ENCODE measurements around the gene FYB2. TPM values are rescaled to one million over a fixed set of nuclear protein-coding genes. Genes with fewer than 3 reads are reported as not detected.

FYB2 gene
- total and polyA plus RNA-seq, 10 of the 15 experiments (the other 5 are each of a cell fraction or from before 2014, with no cell fraction given), result 0.04 to 0.16 (median 0.05) TPM; not detected in 4

GRCh38 chr1:56833088-56833487 is 13.9 kb upstream of the FYB2 start (continued):
- TF ChIP-seq USF1 (IDR thresholded peaks at IDR 0.05; ENCODE audit: borderline replicate concordance, extremely low read length, insufficient read depth, low read depth, low read length), result no peak
- TF ChIP-seq CREM (IDR thresholded peaks at IDR 0.05; ENCODE audit: low read depth), result no peak
- TF ChIP-seq ZNF217 (IDR thresholded peaks at IDR 0.05), result no peak
- no peak for TF ChIP-seq CREB1 (IDR thresholded peaks at IDR 0.05; ENCODE audit: low read depth)
- TF ChIP-seq POLR2A (IDR thresholded peaks at IDR 0.05; ENCODE audit: low read depth, low read length), result no peak
- no peak for TF ChIP-seq ZNF687 (IDR thresholded peaks at IDR 0.05)
- TF ChIP-seq MEF2A (IDR thresholded peaks at IDR 0.05; ENCODE audit: insufficient read depth, low read depth, low read length), result no peak

All from GM12878 (cell line).